ENCODE data around the gene RNF152. TPM values are rescaled to one million over a fixed set of nuclear protein-coding genes. Genes with fewer than 3 reads are reported as not detected.

The RNF152 gene
- polyA plus RNA-seq, 1 of the 3 experiments (the other 2 are of a cell fraction), result 6.6 TPM

GRCh38 chr18:61921621-61922235 is 28.9 kb upstream of the RNF152 start:
- peaks cover 0 to 5% of the 10 kb centered on the region in 2 experiments; a peak in 1 of 4 replicates for H3K4me1 ChIP-seq (ENCODE audit: control insufficient read depth in 1 of 2, insufficient read depth in 2 of 2, low read depth in 1 of 2, low read length in 1 of 2)
- no peak overlapping the region for H3K4me2 ChIP-seq
- no peaks in the 10 kb centered on the region for H3K79me2 ChIP-seq (ENCODE audit: insufficient read depth)
- no peak overlapping the region for H3K4me3 ChIP-seq (ENCODE audit: low read depth in 2 of 2, low read length in 1 of 2)
- no peak overlapping the region for H3K9ac ChIP-seq
- H3K36me3 ChIP-seq (replicated peaks in 1 of 2; ENCODE audit: control insufficient read depth in 1 of 2, insufficient read depth in 2 of 2, low read length in 1 of 2), result no peaks in the 10 kb centered on the region
- TF ChIP-seq IRF3 (IDR thresholded peaks at IDR 0.05; ENCODE audit: low read depth, low read length) (no peak), RAD21 (IDR thresholded peaks at IDR 0.05; ENCODE audit: low read length) (no peak)
- H3K27me3 ChIP-seq (ENCODE audit: insufficient read depth), result no peaks in the 10 kb centered on the region
- H3K27ac ChIP-seq (ENCODE audit: low read depth in 2 of 2, low read length in 1 of 2), result no peak overlapping the region
- POLR2A ChIA-PET, result no interaction called here
- no peaks in the 10 kb centered on the region for H3K9me2 ChIP-seq
- H3K9me3 ChIP-seq, result no peaks in the 10 kb centered on the region
- H2AFZ ChIP-seq (ENCODE audit: low read depth), result peak overlapping the region; percentile 55
- CTCF ChIA-PET, result interaction anchor here (0.9 to 1.4 kb wide), 2 partner anchors 20 to 210 kb away, joined by 3 read pairs; no protein-coding TSS in a partner anchor
- no peak for DNase-seq
- H4K20me1 ChIP-seq (ENCODE audit: insufficient read depth), result no peaks in the 10 kb centered on the region
- 72% methylated on average over 17 of the region's 17 CpGs for WGBS (ENCODE audit: low lambda C conversion rate)
- H3F3A ChIP-seq (replicated peaks; ENCODE audit: insufficient read depth), result no peaks in the 10 kb centered on the region

GRCh38 chr18:61917818-61918217 is 25.0 kb upstream of the RNF152 start:
- 46% methylated on average over 2 of the region's 2 CpGs for WGBS (ENCODE audit: low lambda C conversion rate)
- POLR2A ChIA-PET, result no interaction called here
- CTCF ChIA-PET, result interaction anchor here (1.4 to 2.4 kb wide), 3 partner anchors 213 to 305 kb away, joined by 3 to 6 read pairs (median 3); no protein-coding TSS in a partner anchor
- TF ChIP-seq JUND (IDR thresholded peaks at IDR 0.05) (no peak), USF1 (IDR thresholded peaks at IDR 0.05; ENCODE audit: borderline replicate concordance, low read depth) (no peak), RAD21 (IDR thresholded peaks at IDR 0.05; ENCODE audit: low read length) (no peak), FOXJ3 (CRISPR knock-in tag; IDR thresholded peaks at IDR 0.05) (no peak), SIN3A (IDR thresholded peaks at IDR 0.05; ENCODE audit: borderline replicate concordance, low read depth, low read length) (no peak), FOSL2 (IDR thresholded peaks at IDR 0.05; ENCODE audit: borderline replicate concordance, low read depth) (no peak), TCF12 (IDR thresholded peaks at IDR 0.05) (no peak), MEF2A (IDR thresholded peaks at IDR 0.05; ENCODE audit: borderline replicate concordance, low read depth) (no peak), FOXM1 (IDR thresholded peaks at IDR 0.05; ENCODE audit: low read depth) (no peak), EP300 (IDR thresholded peaks at IDR 0.05; ENCODE audit: borderline replicate concordance in 1 of 2, low read depth in 1 of 2, low read length in 1 of 2) (no peak), MXI1 (IDR thresholded peaks at IDR 0.05; ENCODE audit: low read depth, low read length) (no peak), ELF1 (IDR thresholded peaks at IDR 0.05) (no peak), ZBTB33 (IDR thresholded peaks at IDR 0.05; ENCODE audit: borderline replicate concordance, low read depth) (no peak), CHD2 (IDR thresholded peaks at IDR 0.05; ENCODE audit: low read length, partially characterized antibody) (no peak), RFX5 (IDR thresholded peaks at IDR 0.05; ENCODE audit: low read length) (no peak), PBX3 (IDR thresholded peaks at IDR 0.05) (no peak), REST (IDR thresholded peaks at IDR 0.05; ENCODE audit: low read depth, low read length) (no peak), NRF1 (IDR thresholded peaks at IDR 0.05; ENCODE audit: low read depth, low read length) (no peak), GABPA (IDR thresholded peaks at IDR 0.05; ENCODE audit: low read depth) (no peak)

More at GRCh38 chr18:61917818-61918217, 25.0 kb upstream of the RNF152 start:
- Histone ChIP-seq H3K27me3 (ENCODE audit: insufficient read depth) (no peaks in the 10 kb centered on the region), H3K4me1 (ENCODE audit: control insufficient read depth in 1 of 2, insufficient read depth in 2 of 2, low read depth in 1 of 2, low read length in 1 of 2) (peaks cover 0 to 5% of the 10 kb centered on the region in 2 experiments; a peak in 1 of 4 replicates), H3K27ac (ENCODE audit: low read depth in 2 of 2, low read length in 1 of 2) (no peak overlapping the region), H3K9ac (no peak overlapping the region), H2AFZ (ENCODE audit: low read depth) (no peak overlapping the region), H3K79me2 (ENCODE audit: insufficient read depth) (no peaks in the 10 kb centered on the region), H3K36me3 (replicated peaks in 1 of 2; ENCODE audit: control insufficient read depth in 1 of 2, insufficient read depth in 2 of 2, low read length in 1 of 2) (no peaks in the 10 kb centered on the region), H3F3A (replicated peaks; ENCODE audit: insufficient read depth) (no peaks in the 10 kb centered on the region), H3K9me2 (no peaks in the 10 kb centered on the region), H3K9me3 (no peaks in the 10 kb centered on the region), H3K4me3 (ENCODE audit: low read depth in 2 of 2, low read length in 1 of 2) (no peak overlapping the region), H4K20me1 (ENCODE audit: insufficient read depth) (no peaks in the 10 kb centered on the region), H3K4me2 (no peak overlapping the region)
- no peak for DNase-seq
